ENCODE measurements around the gene GANAB. TPM values are rescaled to one million over a fixed set of nuclear protein-coding genes. Genes with fewer than 3 reads are reported as not detected.

The GANAB gene
- total and polyA plus RNA-seq, 2 of the 13 experiments (the other 11 are each of a cell fraction or from before 2014, with no cell fraction given), result 99.5 to 234 TPM

DNA sequence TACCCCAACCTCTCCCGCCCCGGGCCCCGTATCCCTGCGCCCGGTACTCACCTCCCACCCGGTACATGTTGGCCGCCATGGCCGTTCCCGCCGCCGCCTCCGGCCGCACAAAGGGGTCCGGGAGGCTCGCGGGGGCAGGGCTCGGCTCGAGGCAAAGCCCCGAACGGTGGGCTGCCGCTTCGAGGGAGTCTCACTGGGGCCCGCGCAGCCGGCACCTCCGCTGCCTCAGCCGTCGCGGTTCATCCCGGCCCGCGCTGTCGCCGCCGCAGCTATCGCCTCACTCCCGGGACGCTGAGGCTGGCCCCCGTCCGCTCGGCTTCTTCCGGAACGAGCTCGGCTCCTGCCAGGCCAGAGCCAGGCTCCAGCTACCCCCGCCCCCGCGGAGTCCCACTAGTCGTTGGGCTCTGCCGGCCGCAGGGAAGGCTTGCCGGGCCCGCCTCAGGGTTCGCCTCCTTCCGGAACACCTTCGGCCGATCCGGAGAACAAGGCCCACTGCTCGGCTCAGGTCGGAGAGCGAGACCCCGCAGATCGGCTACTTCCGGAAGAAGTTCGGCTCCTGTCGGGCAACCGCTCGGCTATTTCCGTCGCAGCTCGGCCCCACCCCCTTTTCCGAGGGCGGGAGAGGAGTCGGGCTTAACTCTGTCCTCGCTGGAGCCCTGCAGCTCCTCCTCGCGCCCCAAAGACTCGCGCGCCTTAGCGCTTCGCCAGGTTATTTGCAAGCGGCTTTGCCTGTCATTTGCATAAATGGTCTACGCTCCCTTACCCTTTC is 44.9 kb downstream of the GANAB start, which contains the start of gene MTA2 (continued):
- TF ChIP-seq, protein P1, sequence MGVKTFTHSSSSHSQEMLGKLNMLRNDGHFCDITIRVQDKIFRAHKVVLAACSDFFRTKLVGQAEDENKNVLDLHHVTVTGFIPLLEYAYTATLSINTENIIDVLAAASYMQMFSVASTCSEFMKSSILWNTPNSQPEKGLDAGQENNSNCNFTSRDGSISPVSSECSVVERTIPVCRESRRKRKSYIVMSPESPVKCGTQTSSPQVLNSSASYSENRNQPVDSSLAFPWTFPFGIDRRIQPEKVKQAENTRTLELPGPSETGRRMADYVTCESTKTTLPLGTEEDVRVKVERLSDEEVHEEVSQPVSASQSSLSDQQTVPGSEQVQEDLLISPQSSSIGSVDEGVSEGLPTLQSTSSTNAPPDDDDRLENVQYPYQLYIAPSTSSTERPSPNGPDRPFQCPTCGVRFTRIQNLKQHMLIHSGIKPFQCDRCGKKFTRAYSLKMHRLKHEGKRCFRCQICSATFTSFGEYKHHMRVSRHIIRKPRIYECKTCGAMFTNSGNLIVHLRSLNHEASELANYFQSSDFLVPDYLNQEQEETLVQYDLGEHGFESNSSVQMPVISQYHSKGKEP (CRISPR knock-in tag; IDR thresholded peaks at IDR 0.05), result 0 out of 2 replicates have a peak, but pooled peaks have one; percentile 46
- TF ChIP-seq, protein P2, sequence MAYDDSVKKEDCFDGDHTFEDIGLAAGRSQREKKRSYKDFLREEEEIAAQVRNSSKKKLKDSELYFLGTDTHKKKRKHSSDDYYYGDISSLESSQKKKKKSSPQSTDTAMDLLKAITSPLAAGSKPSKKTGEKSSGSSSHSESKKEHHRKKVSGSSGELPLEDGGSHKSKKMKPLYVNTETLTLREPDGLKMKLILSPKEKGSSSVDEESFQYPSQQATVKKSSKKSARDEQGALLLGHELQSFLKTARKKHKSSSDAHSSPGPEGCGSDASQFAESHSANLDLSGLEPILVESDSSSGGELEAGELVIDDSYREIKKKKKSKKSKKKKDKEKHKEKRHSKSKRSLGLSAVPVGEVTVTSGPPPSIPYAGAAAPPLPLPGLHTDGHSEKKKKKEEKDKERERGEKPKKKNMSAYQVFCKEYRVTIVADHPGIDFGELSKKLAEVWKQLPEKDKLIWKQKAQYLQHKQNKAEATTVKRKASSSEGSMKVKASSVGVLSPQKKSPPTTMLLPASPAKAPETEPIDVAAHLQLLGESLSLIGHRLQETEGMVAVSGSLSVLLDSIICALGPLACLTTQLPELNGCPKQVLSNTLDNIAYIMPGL (CRISPR knock-in tag; IDR thresholded peaks at IDR 0.05; ENCODE audit: borderline replicate concordance in 1 of 2, low read depth in 1 of 2), result peak in 1 of 2 experiments; percentile 74; a peak in 2 of 4 replicates
- TF ChIP-seq, protein P3, sequence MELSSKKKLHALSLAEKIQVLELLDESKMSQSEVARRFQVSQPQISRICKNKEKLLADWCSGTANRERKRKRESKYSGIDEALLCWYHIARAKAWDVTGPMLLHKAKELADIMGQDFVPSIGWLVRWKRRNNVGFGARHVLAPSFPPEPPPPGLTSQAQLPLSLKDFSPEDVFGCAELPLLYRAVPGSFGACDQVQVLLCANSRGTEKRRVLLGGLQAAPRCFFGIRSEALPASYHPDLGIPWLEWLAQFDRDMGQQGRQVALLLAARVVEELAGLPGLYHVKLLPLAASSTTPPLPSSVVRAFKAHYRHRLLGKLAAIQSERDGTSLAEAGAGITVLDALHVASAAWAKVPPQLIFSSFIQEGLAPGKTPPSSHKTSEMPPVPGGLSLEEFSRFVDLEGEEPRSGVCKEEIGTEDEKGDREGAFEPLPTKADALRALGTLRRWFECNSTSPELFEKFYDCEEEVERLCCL (CRISPR knock-in tag; IDR thresholded peaks at IDR 0.05; ENCODE audit: borderline replicate concordance), result 0 out of 2 replicates have a peak, but pooled peaks have one; percentile 56
- TF ChIP-seq RCOR2 (CRISPR knock-in tag; IDR thresholded peaks at IDR 0.05) (no peak), ZNF274 (CRISPR knock-in tag; IDR thresholded peaks at IDR 0.05) (no peak; the same call in 1 of the 2 replicates), ARNT2 (CRISPR knock-in tag; IDR thresholded peaks at IDR 0.05; ENCODE audit: low read depth) (peak; percentile 61), SOX13 (IDR thresholded peaks at IDR 0.05) (no peak), SOX13 (CRISPR knock-in tag; conservative IDR thresholded peaks at IDR 0.05 in 1 of 2, IDR thresholded peaks at IDR 0.05 in 1 of 2) (no peak), ZNF367 (CRISPR knock-in tag; IDR thresholded peaks at IDR 0.05; ENCODE audit: borderline replicate concordance) (no peak), ETV5 (CRISPR knock-in tag; IDR thresholded peaks at IDR 0.05; ENCODE audit: borderline replicate concordance) (peak; percentile 73; the same call in 1 of the 2 replicates), SMAD1 (CRISPR knock-in tag; IDR thresholded peaks at IDR 0.05; ENCODE audit: borderline replicate concordance, low read depth) (no peak; the same call in 1 of the 2 replicates), NBN (conservative IDR thresholded peaks at IDR 0.05) (no peak), SNAI1 (CRISPR knock-in tag; IDR thresholded peaks at IDR 0.05; ENCODE audit: borderline replicate concordance) (no peak), DNMT1 (CRISPR knock-in tag; IDR thresholded peaks at IDR 0.05) (no peak), SP5 (CRISPR knock-in tag; IDR thresholded peaks at IDR 0.05; ENCODE audit: borderline replicate concordance, low read depth) (peak; percentile 70), ZNF101 (CRISPR knock-in tag; IDR thresholded peaks at IDR 0.05; ENCODE audit: borderline replicate concordance, low read depth) (no peak), ZNF790 (CRISPR knock-in tag; IDR thresholded peaks at IDR 0.05; ENCODE audit: borderline replicate concordance) (peak; percentile 89)
- TF ChIP-seq, protein P4, sequence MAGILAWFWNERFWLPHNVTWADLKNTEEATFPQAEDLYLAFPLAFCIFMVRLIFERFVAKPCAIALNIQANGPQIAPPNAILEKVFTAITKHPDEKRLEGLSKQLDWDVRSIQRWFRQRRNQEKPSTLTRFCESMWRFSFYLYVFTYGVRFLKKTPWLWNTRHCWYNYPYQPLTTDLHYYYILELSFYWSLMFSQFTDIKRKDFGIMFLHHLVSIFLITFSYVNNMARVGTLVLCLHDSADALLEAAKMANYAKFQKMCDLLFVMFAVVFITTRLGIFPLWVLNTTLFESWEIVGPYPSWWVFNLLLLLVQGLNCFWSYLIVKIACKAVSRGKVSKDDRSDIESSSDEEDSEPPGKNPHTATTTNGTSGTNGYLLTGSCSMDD (CRISPR knock-in tag; IDR thresholded peaks at IDR 0.05), result no peak
- TF ChIP-seq, protein P5, sequence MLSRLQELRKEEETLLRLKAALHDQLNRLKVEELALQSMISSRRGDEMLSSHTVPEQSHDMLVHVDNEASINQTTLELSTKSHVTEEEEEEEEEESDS (CRISPR knock-in tag; IDR thresholded peaks at IDR 0.05; ENCODE audit: borderline replicate concordance), result no peak
- TF ChIP-seq, protein P6, sequence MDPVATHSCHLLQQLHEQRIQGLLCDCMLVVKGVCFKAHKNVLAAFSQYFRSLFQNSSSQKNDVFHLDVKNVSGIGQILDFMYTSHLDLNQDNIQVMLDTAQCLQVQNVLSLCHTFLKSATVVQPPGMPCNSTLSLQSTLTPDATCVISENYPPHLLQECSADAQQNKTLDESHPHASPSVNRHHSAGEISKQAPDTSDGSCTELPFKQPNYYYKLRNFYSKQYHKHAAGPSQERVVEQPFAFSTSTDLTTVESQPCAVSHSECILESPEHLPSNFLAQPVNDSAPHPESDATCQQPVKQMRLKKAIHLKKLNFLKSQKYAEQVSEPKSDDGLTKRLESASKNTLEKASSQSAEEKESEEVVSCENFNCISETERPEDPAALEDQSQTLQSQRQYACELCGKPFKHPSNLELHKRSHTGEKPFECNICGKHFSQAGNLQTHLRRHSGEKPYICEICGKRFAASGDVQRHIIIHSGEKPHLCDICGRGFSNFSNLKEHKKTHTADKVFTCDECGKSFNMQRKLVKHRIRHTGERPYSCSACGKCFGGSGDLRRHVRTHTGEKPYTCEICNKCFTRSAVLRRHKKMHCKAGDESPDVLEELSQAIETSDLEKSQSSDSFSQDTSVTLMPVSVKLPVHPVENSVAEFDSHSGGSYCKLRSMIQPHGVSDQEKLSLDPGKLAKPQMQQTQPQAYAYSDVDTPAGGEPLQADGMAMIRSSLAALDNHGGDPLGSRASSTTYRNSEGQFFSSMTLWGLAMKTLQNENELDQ (CRISPR knock-in tag; IDR thresholded peaks at IDR 0.05; ENCODE audit: borderline replicate concordance), result no peak
